GM21529 (cell line): Measurements from ENCODE around the gene ABCA4.
"Not testable (repeated sequence)": the region's sequence is repeated elsewhere in the genome, so short reads cannot be mapped to it uniquely, and the experiment has no call there.

Experiments
- ATAC-seq: cut with Tn5 transposase; IDR thresholded peaks from one replicate; pipeline ENCODE4 v1.9.1; 2021; ENCODE audit not compliant: unreplicated experiment

ABCA4 gene

GRCh38 chr1:93958032-93958725 lies 162.8 kb downstream of the ABCA4 start:
- ATAC-seq: no peak

GRCh38 chr1:93955765-93956164 lies 165.2 kb downstream of the ABCA4 start:
- ATAC-seq: no peak

GRCh38 chr1:93947002-93947686 lies 173.8 kb downstream of the ABCA4 start:
- ATAC-seq: not testable (repeated sequence)
